GM19467 (cell line): ENCODE data around the gene UBASH3A.
"Not testable (repeated sequence)": the region's sequence is repeated elsewhere in the genome, so short reads cannot be mapped to it uniquely, and the experiment has no call there.

Experiments
- ATAC-seq: cut with Tn5 transposase; IDR thresholded peaks from one replicate; pipeline ENCODE4 v1.9.1; 2021; ENCODE audit warnings: mild to moderate bottlenecking, moderate library complexity; ENCODE audit not compliant: unreplicated experiment

UBASH3A gene

GRCh38 chr21:42406866-42407265 is 3.2 kb downstream of the UBASH3A start:
- ATAC-seq: no peak

GRCh38 chr21:42407476-42407875 is 3.8 kb downstream of the UBASH3A start:
- ATAC-seq: no peak

- not testable (repeated sequence) for ATAC-seq
Observed at GRCh38 chr21:42408718-42409117, 5.0 kb downstream of the UBASH3A start.

DNA sequence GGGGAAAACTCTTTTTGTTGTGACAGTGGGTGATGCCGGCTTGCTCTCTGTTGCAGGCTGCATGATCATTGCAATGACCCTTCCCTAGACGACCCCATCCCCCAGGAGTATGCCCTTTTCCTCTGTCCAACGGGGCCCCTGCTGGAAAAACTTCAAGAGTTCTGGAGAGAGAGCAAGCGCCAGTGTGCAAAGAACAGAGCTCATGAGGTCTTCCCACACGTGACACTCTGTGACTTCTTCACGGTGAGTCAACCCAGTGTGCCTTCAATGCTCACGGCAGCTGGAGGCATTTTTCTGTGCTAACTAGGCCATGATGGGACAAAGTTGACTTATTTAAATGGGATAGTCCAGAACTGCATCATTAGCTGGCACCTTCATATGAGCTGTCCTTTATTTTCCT is 5.7 kb downstream of the UBASH3A start:
- no peak for ATAC-seq

DNA sequence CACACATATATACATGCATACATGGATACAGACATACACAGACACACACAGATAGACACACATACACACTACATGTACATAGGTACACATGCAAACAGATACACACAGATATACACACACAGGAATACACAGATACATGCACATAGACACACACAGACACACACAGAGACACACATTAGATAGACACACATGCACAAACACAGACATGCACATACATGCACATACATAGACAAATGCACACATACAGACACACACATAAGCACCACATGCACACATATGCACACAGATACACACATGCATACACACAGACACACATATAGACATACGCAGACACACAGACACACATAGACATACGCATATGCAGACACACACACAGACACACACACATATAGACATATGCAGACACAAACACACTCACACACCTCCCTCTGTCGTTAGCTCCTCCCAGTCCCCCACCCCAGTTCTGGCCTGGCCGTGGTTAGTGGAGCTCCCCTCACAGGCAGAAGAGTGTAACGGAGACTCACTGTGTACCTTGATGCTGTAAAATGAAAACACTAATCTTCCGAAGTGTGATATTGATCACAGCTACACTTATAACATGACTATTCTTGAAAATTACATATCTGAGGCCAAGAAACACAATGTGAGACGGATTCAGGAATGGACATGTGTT is 7.6 kb downstream of the UBASH3A start:
- no peak for ATAC-seq

DNA sequence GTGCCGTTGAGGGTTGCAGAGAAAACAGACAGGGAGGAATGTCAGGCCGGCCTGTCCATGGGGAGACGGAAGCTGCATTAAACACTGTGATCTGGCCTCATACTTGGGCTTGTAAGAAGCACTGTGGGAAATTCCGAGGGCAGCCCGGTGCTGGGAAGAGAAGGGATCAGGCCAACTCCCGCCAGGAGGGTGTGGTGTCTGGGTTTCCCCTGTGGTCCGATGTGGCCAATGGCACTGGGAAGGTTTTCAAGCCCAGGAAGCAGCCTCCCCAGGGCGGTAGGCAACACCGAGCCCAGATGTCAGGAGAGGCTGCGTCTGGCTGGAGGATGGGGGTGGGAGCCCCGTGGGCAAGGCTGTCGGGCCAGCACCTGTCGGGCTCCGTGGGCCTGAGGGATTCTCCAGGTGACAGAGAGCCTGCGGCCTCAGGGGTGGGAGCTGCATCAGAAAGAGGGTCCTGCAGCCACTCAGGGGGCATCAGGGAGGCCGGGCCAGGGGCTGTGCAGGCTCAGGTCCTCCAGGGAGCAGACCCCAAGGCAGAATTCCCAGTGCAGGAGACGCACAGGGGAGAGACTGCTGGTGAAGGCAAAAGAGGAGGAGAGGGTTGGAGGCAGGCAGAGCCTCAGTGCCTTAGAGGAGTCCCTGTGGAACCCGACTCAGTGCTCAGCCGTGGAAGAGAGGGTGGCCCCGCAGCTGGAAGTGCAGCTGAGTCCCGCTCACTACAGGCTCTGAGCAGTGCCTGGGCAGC is 8.4 kb downstream of the UBASH3A start:
- no peak for ATAC-seq

- ATAC-seq: no peak
Observed at GRCh38 chr21:42412636-42412933, 8.9 kb downstream of the UBASH3A start.

GRCh38 chr21:42413093-42413492 is 9.4 kb downstream of the UBASH3A start:
- ATAC-seq: no peak

- no peak for ATAC-seq
Observed at GRCh38 chr21:42413500-42413899, 9.8 kb downstream of the UBASH3A start.

GRCh38 chr21:42414066-42414465 is 10.4 kb downstream of the UBASH3A start:
- no peak for ATAC-seq

GRCh38 chr21:42414553-42414927 is 10.8 kb downstream of the UBASH3A start:
- no peak for ATAC-seq

GRCh38 chr21:42414928-42415769 is 11.4 kb downstream of the UBASH3A start:
- no peak for ATAC-seq

GRCh38 chr21:42417533-42417932 is 13.8 kb downstream of the UBASH3A start:
- no peak for ATAC-seq

DNA sequence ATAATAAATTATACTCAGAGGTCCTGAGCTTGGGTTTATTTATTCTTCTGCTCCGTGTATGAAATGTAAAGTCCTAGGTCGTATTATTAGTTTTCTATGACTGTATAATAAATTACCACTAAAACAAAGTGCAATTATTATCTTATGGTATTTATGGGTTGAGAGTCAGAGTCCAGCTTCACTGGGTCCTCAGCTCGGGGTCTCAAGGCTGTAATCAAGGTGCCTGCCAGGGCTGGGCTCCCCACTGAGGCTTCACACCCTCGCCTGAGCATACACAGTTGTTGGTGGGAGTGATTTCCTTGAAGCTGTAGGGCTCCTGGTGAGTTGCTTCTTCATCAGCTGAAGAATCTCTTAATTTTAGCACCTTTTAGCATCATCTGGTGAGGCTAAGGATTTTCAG is 15.2 kb downstream of the UBASH3A start:
- ATAC-seq: no peak

DNA sequence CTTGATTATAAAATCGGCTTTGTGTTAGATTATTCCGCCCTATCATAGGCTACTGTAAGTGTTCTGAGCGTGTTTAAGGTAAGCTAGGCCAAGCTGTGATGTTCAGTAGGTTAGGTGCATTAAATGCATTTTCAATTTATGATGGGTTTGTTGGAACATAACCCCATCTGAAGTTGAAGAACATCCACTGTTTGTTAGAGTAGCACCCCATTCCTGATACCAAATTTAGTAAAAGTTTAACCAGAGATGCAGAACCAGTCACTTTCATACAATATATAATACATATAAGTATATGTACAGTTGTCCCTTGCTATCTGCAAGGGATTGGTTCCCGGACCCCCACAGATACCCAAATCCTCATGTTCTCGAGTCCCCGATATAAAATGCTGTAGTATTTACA is 16.1 kb downstream of the UBASH3A start:
- no peak for ATAC-seq

- no peak for ATAC-seq
Observed at GRCh38 chr21:42421018-42421793, 17.5 kb downstream of the UBASH3A start.

DNA sequence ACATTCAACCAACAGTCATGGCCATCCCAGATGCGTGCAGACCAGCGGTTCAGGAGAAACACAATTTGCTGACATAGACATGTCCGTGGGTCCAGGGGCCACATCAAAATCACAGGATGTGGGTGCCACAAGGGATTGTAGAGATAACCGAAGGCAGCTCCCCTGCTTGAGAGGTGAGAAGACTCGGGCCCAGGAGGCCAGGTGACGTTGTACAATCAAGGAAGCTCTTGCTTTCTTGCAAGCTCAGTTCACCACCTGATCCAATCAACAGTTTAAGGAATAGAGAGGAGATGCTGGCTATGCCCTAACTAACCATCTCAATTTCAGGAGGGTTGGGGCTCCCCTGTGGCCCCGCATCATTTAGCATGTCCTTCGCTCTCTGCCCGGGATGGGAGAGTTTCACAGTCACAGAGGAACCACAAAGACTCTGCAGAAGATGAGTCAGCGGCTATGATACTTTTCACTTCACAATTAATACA is 19.5 kb downstream of the UBASH3A start:
- ATAC-seq: peak; percentile 55

- no peak for ATAC-seq
Observed at GRCh38 chr21:42423685-42424084, 20.0 kb downstream of the UBASH3A start.

GRCh38 chr21:42424914-42425541 is 21.3 kb downstream of the UBASH3A start:
- ATAC-seq: no peak

DNA sequence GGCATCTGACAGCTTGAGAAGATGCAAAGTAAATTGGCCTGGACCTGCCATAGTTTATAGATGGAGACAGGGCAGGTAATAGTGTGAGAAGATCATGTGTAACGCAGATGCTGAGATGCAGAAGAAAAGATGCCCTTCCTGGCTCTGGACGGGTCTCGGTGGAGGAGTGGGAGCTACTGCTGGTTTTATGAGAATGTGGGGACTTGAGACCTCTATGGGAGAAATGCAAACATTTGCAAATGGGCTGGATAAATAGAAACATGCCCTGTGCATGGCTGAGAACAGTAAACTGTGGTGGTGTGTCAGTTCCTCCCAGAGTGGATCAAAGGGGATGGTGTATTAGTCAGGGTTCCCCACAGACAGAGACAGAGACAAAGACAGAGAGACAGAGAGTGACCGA is 21.9 kb downstream of the UBASH3A start:
- ATAC-seq: no peak

GRCh38 chr21:42426424-42426823 is 22.7 kb downstream of the UBASH3A start:
- ATAC-seq: no peak
